HG03469 (cell line): ENCODE results near the gene CASP4.
"Not testable (repeated sequence)": the region's sequence is repeated elsewhere in the genome, so short reads cannot be mapped to it uniquely, and the experiment has no call there.

ENCODE experiments used
- ATAC-seq: cut with Tn5 transposase; IDR thresholded peaks from one replicate; pipeline ENCODE4 v1.9.1; 2021; ENCODE audit warnings: mild to moderate bottlenecking, moderate library complexity, moderate number of reproducible peaks; ENCODE audit not compliant: unreplicated experiment

CASP4 gene

DNA sequence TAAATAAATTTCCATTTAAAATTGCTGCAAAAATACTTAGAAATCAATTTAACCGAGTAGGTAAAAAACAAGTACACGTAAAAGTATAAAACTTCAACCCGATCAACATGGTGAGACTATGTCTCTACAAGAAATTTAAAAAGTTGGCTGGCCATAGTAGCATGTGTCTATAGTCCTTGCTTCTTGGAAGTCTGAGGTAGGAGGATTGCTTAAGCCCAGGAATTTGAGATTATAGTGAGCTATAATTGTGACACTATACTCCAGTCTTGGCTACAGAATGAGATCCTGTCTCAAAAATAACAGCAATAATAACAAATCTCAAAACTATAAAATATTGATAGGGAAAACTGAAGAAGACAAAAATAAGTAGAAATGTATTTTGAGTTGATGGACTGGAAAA, 11.1 kb downstream of the CASP4 start:
- ATAC-seq: no peak

DNA sequence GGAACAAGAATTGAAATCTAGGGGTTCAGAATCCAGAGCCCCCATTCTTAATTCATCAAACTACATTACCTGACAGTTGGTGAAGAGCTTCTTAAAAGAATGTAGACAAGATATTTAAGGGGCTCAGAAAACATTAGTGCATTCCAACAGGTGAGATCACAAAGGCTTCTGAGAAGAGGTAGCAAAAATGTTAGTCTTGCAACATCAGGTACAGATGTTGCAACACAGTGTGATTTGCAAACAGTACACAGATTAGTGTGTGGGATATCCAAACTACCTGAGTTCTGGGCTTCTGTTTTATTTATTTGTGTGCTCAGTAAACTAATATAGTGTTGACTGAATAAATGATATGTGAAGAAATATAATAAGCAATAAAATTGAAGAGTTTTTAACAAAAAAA, 11.8 kb downstream of the CASP4 start:
- ATAC-seq: no peak

GRCh38 chr11:104946907-104947306, 21.5 kb downstream of the CASP4 start:
- peak; percentile 97 for ATAC-seq

- no peak for ATAC-seq
These were observed 24.3 kb downstream of the CASP4 start for GRCh38 chr11:104944076-104944475.

DNA sequence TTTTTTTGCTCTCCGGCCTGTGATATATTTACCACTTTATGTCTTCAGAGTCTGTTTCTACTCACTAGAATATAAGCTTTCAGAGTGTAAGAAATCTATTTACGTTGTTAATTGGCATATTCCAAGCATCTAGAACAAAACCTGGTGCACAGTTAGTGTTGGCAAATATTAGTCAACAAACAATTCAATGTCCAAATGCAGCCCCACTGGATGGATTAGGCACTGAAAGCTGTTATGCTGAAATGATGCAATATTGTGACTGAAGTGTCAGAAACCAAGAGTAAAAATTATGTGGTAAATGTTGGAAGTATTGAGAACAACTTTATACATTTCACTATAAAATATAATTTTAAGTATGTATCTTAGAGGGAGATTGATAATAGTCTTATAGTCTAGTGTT, 24.8 kb downstream of the CASP4 start:
- ATAC-seq: no peak

DNA sequence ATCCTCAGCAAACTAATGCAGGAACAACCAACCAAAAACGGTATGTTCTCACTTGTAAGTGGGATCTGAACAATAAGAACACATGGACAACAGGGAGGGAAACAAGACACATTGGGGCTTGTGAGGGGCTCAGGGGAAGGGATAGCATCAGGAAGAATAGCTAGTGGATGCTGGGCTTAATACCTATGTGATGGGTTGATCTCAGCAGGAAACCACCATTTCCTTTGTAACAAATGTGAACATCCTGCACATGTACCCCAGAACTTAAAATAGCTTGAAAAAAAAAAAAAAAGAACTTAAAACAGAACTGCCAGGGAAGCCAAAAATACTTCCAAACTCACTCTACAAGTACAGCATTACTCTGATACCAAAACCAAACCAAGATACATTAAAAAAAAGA, 33.8 kb downstream of the CASP4 start:
- ATAC-seq: no peak

DNA sequence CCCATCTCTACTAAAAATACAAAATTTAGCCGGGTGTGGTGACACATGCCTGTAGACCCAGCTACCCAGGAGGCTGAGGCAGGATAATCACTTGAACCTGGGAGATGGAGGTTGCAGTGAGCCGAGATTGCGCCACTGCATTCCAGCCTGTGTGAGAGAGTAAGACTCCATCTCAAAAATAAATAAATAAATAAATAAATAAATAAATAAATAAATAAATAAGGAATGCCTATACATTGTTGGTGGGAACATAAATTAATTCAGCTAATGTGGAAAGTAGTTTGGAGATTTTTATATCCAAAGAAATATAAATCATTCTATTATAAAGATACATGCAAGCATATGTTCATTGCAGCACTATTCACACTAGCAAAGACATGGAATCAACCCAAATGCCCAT, 34.3 kb downstream of the CASP4 start:
- not testable (repeated sequence) for ATAC-seq

- no peak for ATAC-seq
These were observed 39.6 kb downstream of the CASP4 start for GRCh38 chr11:104928811-104929210.

DNA sequence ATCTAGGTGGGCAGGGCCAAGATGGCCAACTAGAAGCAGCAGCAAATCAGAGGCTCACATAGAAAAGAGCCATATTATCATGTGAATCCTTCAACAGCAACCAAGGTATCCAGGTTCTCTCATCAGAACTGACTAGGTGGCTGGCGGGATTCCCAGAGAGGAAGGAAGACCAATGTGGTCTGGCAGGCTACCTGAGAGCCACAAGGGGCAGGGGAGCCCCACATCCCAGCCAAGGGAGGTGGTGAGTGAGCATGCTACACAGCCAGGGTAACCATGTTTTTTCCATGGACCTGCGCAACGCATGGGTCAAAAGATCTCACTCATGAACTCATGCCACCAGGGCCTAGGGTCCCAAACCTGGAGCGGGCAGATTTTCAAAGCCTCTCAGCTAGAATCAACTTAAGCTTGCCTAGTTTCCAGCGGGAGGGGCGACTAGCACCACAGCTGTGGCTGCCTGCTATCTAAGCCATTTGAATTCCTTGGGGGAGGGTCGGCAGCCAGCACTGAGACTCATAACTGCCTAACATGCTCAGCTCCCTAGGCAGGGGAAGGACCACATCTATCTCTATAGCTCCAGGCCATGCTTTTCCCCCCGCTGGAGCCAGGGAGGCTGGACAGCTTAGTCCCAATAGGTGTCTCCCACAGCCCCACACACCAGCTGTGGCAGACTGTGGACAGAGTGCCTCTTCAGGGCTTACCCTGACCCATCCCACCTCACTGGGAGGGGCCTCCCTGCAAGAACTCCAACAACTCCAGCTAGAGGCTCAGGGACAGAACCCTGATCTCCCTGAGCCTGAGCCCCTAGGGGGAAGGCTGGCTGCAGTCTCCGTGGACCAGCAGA, 41.4 kb downstream of the CASP4 start:
- ATAC-seq: no peak

DNA sequence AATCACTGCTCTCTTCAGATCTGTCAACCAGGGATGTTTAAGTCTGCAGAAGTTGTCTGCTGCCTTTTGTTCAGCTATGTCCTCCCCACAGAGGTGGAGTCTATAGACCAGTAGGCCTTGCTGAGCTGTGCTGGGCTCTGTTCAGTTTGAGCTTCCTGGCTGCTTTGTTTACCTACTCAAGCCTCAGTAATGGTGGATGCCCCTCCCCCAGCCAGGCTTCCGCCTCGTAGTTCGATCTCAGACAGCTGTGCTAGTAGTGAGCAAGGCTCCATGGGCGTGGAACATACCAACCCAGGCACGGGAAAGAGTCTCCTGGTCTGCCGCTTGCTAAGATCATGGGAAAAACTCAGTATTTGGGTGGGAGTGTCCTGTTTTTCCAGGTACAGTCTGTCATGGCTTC, 42.5 kb downstream of the CASP4 start:
- ATAC-seq: no peak

- ATAC-seq: peak; percentile 52
These were observed 50.1 kb downstream of the CASP4 start for GRCh38 chr11:104918113-104918824.

DNA sequence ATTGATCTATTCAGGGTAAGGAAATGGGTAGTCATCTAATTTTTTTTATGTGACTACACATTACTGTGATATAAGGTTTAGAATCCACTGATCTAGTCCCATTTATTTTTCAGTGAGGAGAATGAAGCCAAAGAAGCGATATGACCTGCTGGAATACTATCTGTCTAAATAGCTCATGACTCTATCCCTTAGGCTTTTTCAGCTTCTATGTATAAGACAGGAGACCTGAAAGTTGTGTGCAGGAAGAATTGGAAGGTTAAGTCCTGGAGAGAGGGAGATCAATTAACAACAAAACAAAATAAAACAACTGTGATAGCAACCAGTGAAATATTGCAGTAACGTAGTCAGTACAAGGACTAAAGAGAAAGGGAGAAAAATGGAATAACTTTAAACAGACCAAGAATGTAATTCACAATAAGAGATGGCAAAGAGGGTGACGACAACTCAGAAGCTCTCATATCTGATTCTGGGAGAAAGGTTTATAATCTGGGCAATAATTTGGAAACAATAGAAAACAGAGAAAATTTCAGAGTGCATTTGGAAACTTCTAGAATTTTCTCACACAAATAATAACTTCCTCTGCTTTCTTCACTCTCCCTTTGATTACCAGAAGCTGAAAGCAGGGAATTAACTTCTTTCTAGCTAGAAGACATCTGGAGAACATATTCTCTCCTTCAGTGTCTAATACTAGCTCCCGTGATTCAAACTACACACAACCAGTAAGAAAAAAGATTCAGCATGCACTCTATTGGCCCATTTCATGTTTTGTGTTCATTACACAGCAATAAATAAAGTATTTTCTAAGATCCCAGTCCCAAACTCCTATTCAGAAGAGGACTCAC, 50.9 kb downstream of the CASP4 start:
- peak; percentile 15 for ATAC-seq

GRCh38 chr11:104916442-104916841, 51.9 kb downstream of the CASP4 start:
- no peak for ATAC-seq

DNA sequence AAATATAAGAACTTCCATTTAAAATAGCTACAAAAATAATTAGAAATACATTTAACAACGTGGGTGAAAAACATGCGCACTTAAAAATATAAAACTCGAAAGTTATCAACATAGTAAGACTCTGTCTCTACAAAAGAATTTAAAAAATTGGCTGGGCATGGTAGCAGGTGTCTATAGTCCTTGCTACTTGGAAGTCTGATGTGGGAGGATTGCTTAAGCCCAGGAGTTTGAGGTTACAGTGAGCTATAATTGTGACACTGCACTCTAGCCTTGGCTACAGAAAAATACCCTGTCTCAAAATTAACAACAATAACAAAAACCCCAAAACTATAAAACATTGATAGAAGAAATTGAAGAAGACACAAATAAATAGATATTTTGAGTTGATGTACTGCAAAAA, 56.3 kb downstream of the CASP4 start:
- no peak for ATAC-seq

GRCh38 chr11:104908186-104908531, 60.2 kb downstream of the CASP4 start:
- no peak for ATAC-seq

- peak; percentile 86 for ATAC-seq
These were observed 60.7 kb downstream of the CASP4 start for GRCh38 chr11:104907521-104908185.

GRCh38 chr11:104905271-104905670, 63.1 kb downstream of the CASP4 start:
- no peak for ATAC-seq

- no peak for ATAC-seq
These were observed 69.1 kb downstream of the CASP4 start for GRCh38 chr11:104899226-104899625.

- ATAC-seq: no peak
These were observed 69.7 kb downstream of the CASP4 start for GRCh38 chr11:104898685-104899013.

GRCh38 chr11:104897891-104898684, 70.3 kb downstream of the CASP4 start, which contains the start of gene CASP12:
TSS of gene CASP12 (minus strand) at chr11:104898460.
- no peak for ATAC-seq
